Effector CD8-positive, alpha-beta T cell (primary cell): Measurements from ENCODE around the gene KRT3.

Source experiments
- DNase-seq: peaks from one replicate; lab custom pipeline; 2025; lab: John Stamatoyannopoulos, UW

The KRT3 gene

GRCh38 chr12:52813885-52814709 lies 18.2 kb upstream of the KRT3 start, which contains the start of gene KRT4:
TSS of gene KRT4 (minus strand) at chr12:52814116. CDS start at chr12:52814058, 58 bp downstream.
- DNase-seq = no peak

GRCh38 chr12:52813203-52813819 lies 17.4 kb upstream of the KRT3 start:
- no peak for DNase-seq

- DNase-seq = no peak
Observed at GRCh38 chr12:52812749-52813148, 16.8 kb upstream of the KRT3 start.

- DNase-seq = no peak
Observed at GRCh38 chr12:52812073-52812400, 16.1 kb upstream of the KRT3 start.

- DNase-seq = no peak
Observed at GRCh38 chr12:52811191-52812072, 15.5 kb upstream of the KRT3 start.

DNA sequence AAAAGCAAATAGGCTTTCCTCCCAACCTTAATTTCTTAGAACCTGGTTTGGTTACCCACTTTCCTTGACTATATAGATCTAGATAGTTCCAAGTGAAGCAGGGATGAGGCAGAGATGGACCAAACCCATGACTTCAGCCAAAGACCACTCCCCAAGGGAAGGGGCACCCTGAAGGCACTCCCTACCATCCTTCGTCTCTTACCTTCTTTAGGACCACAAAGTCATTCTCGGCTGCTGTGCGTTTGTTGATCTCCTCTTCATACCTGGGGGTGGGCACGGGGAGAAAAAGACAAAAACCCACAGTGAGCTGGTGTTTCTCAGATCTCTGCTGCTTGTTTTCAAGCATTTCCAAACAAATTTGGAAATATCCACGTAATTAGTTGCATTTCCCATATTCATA lies 14.6 kb upstream of the KRT3 start:
- DNase-seq = no peak

DNA sequence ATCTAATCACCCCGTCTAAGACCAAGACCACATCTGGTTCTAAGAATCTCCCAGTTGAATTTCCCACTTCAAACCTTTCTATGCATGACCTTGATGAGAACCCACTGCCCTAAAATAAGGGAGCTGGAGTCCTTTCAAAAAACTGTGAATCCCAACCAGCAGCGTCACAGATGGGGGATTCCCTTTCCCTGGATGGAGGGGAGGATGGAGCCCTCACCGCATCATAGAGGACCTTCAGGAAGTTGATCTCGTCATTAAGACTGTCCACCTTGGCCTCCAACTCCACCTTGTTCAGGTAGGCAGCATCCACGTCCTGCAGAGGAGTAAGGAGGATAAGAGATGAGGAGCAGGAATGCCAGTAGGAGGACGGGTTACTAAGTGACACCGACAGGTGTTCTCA lies 13.2 kb upstream of the KRT3 start:
- DNase-seq = no peak

DNA sequence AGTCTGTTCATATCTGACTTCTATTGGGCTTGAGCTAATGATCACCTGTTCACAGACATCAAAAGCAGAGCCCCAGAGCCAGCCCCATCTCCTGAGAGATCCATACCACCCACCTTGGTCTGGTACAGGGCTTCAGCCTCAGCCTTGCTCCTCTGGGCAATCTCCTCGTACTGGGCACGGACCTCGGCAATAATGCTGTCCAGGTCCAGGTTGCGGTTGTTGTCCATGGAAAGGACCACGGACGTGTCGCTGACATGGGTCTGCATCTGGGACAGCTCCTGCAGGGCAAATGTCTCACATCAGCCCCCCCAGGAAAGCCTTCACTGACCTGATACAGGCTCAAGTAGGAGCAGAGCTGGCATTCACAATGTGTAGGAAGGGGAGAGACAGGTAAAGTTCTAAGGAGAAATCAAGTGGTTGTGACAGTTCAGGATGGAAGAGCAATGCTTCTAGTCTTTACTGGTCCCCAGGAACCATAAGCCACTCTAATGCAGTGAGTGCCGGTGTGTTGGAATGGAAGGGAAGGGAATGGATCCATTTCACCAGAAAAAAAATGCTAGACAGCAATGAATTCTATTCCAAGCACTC lies 12.8 kb upstream of the KRT3 start:
- no peak for DNase-seq

DNA sequence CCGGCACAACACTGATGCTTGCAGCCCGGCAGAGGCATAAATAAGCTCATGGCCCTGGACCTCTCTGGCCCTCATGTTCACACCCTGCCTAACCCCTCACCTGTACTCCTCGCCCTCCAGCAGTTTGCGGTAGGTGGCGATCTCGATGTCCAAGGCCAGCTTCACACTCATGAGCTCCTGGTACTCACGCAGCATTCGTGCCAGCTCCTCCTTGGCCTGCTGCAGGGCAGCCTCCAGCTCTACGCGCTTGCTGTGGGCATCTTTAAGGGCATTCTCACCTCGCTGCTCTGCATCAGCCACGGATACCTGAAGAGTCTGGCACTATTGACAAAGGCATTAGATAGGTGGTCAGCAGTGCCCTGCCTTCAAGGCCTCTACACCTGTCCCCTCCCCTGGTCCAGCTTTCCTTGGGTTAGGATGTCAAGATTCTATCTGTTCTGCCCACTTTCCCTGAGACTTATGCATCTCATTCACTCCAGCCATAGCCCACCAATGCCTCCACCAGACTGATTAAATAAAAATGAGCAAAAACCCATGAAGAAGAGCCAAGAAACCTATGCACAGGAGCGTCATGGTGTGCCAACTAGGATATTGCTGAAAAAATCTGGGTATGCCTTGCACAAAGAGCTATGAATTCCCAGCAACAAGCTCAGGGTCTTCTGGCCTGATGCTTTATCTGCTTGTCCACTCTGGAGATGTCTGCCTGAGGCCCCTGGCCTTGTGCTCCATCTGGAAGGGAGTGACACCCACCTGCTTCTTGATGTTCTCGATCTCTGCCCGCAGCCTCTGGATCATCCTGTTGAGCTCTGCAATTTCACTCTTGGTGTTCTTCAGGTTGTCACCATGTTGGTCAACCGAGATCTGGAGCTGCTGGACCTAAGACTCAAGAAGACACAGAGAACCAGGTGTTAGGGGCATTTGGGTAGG lies 11.9 kb upstream of the KRT3 start:
- no peak for DNase-seq

DNA sequence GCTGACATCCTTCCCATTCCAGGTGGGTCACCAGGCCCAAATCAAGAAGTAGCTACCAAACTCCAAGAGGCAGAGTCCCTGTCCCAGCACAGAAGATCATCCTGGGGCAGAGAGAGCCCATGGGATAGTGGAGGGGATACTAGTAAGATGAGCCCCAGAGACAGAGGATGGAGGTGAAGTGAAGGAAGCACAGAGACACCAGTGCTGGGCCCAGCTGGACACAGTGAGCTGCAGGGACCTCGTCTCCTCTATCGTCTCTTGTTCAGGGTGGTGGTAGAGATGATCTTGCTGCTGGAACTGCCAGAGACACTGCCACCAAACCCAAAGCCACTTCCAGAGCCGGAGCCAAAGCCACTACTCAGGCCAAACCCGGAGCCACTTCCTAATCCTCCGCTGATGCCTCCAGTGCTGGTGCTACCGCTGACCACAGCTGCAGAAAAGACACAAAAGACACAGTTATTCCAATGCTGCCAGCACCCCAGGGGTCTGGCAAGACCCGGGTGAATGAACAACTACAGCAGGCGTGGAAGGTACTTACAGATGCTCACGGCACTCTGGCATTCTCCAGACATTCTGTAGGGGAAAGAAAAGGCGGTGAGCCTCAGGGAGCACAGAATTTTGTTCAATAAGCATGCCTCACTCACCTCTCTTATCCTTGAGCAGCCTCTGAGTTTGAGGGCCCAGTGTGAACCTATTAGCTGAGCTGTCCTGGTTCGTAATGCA lies 11.1 kb upstream of the KRT3 start:
- DNase-seq = no peak

DNA sequence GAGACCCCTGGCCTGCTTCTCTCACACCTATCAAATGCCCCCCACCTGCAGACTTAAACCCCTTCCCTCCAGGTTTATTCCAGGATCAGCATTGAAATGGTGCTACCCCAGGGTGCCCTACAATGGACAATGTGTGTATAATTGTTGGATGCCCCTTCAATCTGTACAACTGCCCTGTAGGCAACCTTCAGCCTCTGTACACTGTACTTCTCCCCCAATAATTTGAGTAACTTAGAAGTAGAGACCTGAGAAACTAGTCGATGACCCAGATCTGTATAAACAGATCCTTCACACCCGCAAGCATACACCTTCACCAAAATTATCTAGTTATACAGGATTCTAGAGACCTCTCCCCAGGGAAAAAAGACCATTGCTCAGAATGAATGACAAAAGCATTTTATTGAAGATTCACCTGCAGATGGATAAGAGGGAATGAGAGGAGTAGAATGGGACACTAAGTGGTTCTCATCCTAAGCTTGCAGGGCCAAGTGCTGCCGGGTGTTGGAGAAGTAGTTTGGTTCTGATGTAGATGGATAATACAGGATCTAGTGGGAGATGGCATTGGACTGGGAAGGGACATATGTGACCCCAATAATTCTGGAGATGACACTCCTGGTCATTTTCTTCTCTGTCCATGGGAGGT lies 10.4 kb upstream of the KRT3 start:
- DNase-seq = no peak

DNA sequence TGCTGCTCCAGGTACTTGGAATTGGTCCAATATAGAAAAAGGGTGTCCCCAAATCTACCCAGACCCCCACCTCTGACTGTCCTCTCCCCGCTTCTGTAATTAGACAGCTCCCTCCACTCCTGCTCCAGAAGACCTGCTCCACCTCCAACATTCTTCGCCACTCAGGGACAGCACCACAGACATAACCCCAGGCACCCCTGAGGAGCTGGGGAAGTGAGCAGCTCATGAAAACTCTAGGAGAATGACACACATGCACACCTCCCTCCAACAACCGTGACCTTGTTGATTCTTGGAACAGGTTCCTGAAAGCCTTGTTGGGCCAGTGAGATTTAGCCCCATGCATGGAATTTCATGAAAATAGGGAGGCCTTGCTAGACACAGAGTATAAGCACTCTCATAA lies 9.8 kb upstream of the KRT3 start:
- DNase-seq = no peak

GRCh38 chr12:52805000-52805399 lies 9.1 kb upstream of the KRT3 start:
- DNase-seq = no peak

DNA sequence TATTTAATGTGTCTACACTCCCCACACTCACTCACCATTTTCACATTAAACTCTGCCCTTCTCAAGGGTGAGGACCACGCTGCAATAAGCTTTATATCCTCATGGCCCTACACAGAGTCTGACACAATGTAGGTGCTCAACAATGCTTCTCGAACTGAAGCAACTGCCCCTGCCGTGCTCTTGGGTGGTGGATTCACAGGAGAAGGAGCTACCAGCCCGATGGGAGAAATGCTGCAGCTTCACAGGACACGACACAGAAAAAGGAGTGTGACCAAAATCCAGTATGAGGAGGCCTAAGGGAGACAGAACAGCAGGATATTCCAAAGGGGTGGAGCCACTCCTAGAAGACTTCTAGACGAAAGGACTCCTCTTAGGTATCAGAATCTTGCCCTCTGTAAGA lies 6.5 kb upstream of the KRT3 start:
- DNase-seq = no peak

GRCh38 chr12:52801773-52802172 lies 5.9 kb upstream of the KRT3 start:
- DNase-seq = no peak

- DNase-seq = no peak
Observed at GRCh38 chr12:52800259-52800917, 4.5 kb upstream of the KRT3 start.

GRCh38 chr12:52799505-52800211 lies 3.7 kb upstream of the KRT3 start:
- no peak for DNase-seq

- DNase-seq = no peak
Observed at GRCh38 chr12:52798671-52799504, 3.0 kb upstream of the KRT3 start.
